ENCODE data around the gene CD6.

The CD6 gene

GRCh38 chr11:60971520-60971919 is at the start of gene CD6:
Gene CD6 (plus strand): TSS chr11:60971680. CDS start chr11:60971866, 186 bp downstream.
- DNase-seq, result peak; percentile 78

GRCh38 chr11:60921777-60922335 is 49.6 kb upstream of the CD6 start:
- no peak for DNase-seq

GRCh38 chr11:60922906-60923305 is 48.6 kb upstream of the CD6 start:
- DNase-seq, result no peak

DNA sequence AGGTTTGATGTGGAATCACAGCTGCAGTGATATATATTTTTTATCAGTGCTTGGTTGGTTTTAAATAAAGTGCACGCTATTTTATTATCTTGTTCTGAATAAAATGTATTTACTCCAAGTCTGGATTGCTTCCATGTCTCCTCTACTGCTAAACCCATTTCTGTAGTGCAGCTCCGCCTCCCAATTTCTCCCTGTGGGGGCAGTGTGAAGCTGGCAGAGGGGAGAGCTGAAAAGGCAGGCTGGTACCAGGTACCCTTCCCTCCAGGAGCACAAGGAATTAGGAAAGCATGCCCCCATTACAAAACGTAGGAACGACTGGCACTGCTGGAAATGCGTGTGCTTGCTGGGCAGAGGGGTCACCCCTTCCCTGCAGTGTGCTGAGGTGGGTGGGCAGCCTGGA is 48.2 kb upstream of the CD6 start:
- DNase-seq, result no peak

GRCh38 chr11:60923800-60924109 is 47.7 kb upstream of the CD6 start:
- no peak for DNase-seq

GRCh38 chr11:60924110-60924905 is 47.2 kb upstream of the CD6 start, which contains the start of gene TMEM132A:
Gene TMEM132A (plus strand): TSS chr11:60924460. CDS start chr11:60924634, 174 bp downstream.
- DNase-seq, result peak; percentile 28

DNA sequence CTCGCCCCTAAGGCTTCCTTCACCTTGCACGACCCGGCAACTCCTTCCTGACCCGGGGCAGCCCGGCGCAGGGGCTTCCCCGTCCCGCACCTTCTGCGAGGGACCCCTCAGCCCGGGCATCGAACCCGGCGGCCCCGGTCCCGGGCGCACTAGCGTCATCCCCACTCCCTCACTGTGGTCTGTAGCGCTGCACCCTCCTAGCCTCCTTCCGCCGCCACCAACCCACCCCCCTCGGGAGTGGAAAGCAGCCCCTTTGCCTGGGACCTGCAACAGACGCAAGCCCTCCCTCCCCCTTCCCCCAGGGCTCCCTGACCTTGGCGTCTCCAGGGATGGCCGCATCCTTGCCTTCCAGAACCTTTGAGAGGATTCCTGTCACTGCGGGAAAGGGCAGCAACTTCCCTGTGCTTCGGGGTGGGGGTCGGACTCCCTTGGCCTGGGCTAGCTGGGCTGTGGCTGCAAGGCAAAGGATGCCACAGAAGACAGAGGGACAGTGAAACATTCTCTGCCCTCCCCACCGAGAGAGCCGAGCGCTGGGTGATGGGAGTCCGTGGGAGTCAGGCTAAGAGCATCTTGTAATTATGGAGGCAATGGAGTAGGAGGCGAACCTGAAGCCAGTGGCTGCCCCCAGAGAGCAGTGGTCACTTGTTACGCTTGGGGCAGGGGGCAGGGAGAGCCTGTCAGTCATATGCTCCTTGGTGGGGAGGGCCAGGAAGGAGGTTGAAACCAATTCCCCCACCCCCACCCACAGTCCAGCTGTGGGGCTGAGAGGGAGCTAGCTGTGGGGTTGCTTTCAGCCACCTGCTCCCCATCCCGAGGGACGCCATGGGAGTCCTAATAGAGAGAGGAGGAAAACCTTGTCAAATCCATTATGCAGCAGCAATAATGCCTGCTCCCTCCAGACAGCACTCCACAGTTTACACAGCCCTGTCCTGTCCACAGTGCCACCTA is 46.3 kb upstream of the CD6 start:
- DNase-seq, result no peak

GRCh38 chr11:60925868-60926267 is 45.6 kb upstream of the CD6 start:
- no peak for DNase-seq

DNA sequence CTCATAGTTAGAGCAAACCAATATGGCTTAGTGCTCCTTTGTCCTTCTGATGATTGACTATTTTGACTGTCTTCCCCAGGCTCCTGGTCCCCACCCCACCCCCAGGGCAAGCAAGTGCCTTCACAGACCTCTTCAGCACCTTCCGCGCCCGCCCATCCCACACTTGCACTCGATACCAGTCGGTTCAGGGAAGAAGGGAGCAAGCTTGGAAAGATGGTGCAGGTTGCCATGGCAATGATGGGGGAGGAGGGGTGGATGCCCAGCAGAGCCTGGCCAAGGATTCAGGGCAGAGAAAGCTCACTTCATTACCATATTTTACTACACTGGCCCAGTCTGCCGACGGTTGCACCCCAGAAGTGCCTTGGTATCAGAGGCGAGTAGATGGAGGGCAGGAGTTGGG is 45.0 kb upstream of the CD6 start:
- DNase-seq, result no peak

- DNase-seq, result no peak
Observed at GRCh38 chr11:60927061-60927592, 44.4 kb upstream of the CD6 start.

GRCh38 chr11:60927600-60927999 is 43.9 kb upstream of the CD6 start:
- DNase-seq, result no peak

GRCh38 chr11:60928563-60929001 is 42.9 kb upstream of the CD6 start:
- DNase-seq, result no peak

DNA sequence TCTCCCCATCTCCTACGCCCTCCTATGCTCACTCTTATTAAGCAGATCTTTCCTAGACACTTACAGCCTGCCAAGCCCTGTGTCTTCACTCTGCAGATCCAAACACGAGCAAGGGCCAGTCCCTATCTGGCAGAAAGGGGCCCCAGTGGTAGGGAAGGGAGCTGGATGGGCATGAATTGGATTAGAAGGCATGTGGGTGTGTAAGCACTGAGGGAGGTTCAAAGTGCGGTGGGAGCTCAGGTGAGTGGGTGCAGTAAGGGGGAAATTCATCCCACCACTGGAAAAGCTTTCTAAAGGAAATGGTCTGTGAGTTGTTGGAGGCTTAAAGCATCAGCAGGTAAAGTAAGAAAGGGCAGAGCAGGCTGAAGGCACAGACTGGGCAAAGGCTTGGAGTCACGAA is 41.7 kb upstream of the CD6 start:
- no peak for DNase-seq

DNA sequence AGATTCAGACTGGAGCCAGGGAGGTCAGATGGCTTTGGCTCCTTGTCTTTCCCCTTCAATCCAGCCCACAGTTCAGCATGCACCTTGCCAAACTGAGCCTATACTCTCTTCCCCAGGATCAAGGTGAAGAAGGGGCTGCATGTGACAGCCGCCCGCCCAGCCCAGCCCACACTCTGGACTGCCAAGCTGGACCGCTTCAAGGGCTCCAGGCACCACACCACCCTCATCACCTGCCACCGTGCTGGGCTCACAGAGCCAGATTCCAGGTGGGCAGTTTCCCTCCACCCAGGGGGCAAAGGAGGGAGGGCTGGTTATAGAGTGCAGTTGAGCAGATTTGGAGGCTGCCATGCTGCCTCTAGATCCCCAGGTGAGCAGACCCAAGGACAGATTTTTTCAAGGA is 41.1 kb upstream of the CD6 start:
- no peak for DNase-seq

DNA sequence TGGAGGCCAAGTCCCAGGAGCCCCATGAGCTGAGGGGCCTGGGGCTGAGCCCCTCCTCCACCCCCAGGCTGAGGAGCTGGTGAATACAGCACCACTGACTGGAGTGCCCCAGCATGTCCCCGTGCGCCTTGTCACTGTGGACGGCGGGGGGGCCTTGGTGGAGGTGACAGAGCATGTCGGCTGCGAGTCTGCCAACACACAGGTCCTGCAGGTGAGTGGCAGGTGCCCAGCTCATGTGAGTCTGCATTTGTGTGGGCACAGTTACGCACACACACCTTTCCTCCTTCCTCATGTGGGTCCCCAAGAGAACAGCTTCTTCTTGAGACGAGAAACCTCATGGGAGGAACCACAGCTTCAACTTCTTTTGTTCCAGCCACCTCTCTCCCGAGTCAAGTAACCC is 39.6 kb upstream of the CD6 start:
- DNase-seq, result no peak

- DNase-seq, result no peak
Observed at GRCh38 chr11:60932605-60933356, 38.7 kb upstream of the CD6 start.

- no peak for DNase-seq
Observed at GRCh38 chr11:60933416-60934123, 37.9 kb upstream of the CD6 start.

- no peak for DNase-seq
Observed at GRCh38 chr11:60934124-60934789, 37.2 kb upstream of the CD6 start.

GRCh38 chr11:60934790-60935605 is 36.5 kb upstream of the CD6 start:
- no peak for DNase-seq

GRCh38 chr11:60935676-60936442 is 35.6 kb upstream of the CD6 start:
- DNase-seq, result no peak

Measured in activated CD4-positive, alpha-beta T cell treated with anti-CD3 and anti-CD28 coated beads, Interleukin-2, amount 50 U/mL, for 16 hours (primary cell).